ENCODE data around the gene TAF15.

GRCh38 chr17:35864853-35865252 is 55.6 kb downstream of the TAF15 start:
- TF ChIP-seq POLR2AphosphoS5 (IDR thresholded peaks at IDR 0.05) (no peak), CTCF (IDR thresholded peaks at IDR 0.05; ENCODE audit: poor library complexity, severe bottlenecking) (no peak), EZH2 (IDR thresholded peaks at IDR 0.05; ENCODE audit: borderline replicate concordance, insufficient read depth, low read length, poor library complexity, severe bottlenecking) (no peak), EP300 (conservative IDR thresholded peaks at IDR 0.05; ENCODE audit: poor library complexity, severe bottlenecking) (no peak), RAD21 (conservative IDR thresholded peaks at IDR 0.05) (no peak), REST (IDR thresholded peaks at IDR 0.05; ENCODE audit: borderline replicate concordance) (no peak)
